Activated CD4-positive, alpha-beta memory T cell treated with anti-CD3 and anti-CD28 coated beads, Interleukin-2, amount 10 ng/mL, durations not matched to agents 7 days and 5 days (primary cell): ENCODE data around the gene EFNA3. TPM values are rescaled to one million over a fixed set of nuclear protein-coding genes. Genes with fewer than 3 reads are reported as not detected.

Experiments used
- CTCF ChIA-PET: fragments of 350-600 bp; sonication (Branson Sonifier 250); formaldehyde crosslinking; loops from one replicate; lab custom pipeline; 2021; ENCODE audit warnings: antibody characterized with exemption, inconsistent platforms; lab: Charles Lee
- POLR2A ChIA-PET: fragments of 350-600 bp; sonication (Branson Sonifier 250); formaldehyde crosslinking; loops from one replicate; lab custom pipeline; 2021; ENCODE audit warnings: antibody characterized with exemption; lab: Charles Lee
- DNase-seq: peaks from one replicate; pipeline ENCODE4 v3.0.0-alpha.2; 2020
- H3K27ac Mint-ChIP-seq: one replicate; pipeline ENCODE4 v1.8.0; 2021; ENCODE audit warnings: mild to moderate bottlenecking, mixed read lengths
- H3K27me3 Mint-ChIP-seq: one replicate; pipeline ENCODE4 v1.8.0; 2021; ENCODE audit warnings: mixed read lengths
- H3K36me3 Mint-ChIP-seq: one replicate; pipeline ENCODE4 v1.8.0; 2021; ENCODE audit warnings: low read depth, mixed read lengths
- H3K4me1 Mint-ChIP-seq: one replicate; pipeline ENCODE4 v1.8.0; 2021; ENCODE audit warnings: mixed read lengths
- H3K4me3 Mint-ChIP-seq: one replicate; pipeline ENCODE4 v1.8.0; 2021; ENCODE audit warnings: mild to moderate bottlenecking, mixed read lengths
- H3K9me3 Mint-ChIP-seq: one replicate; pipeline ENCODE4 v1.8.0; 2021; ENCODE audit warnings: mixed read lengths
- total RNA-seq, 2 experiments: library from RNA; stranded (reverse); gene quantifications; one replicate each; pipeline ENCODE4 v1.2.3, GENCODE V29; 2021

EFNA3 gene
- total RNA-seq, 2 experiments from 2014 or later = 3.9 to 4.9 TPM

DNA sequence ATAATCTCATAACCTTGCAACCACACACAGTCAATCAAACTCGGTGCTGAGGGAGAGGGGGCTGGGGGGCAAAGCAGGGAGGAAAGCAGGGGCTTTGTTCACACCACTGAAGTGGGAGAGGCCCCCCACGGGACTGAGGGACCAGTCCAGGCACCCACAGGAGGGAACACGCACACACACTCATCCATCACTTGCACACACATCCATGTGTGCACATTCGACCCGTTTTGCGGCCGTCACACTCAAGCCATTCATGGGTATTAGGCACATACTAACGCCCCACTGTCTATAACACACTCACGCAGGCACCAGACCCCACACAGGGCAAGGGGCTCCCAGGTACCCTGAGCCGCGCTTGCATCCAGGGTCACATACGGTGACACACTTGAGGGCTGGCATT lies 14.0 kb downstream of the EFNA3 start:
- Mint-ChIP-seq H3K4me3 (no peak overlapping the region), H3K9me3 (no peaks in the 10 kb centered on the region), H3K27ac (no peak overlapping the region), H3K36me3 (no peaks in the 10 kb centered on the region), H3K27me3 (peaks cover 26% of the 10 kb centered on the region), H3K4me1 (peaks cover 5% of the 10 kb centered on the region)
- ChIA-PET CTCF (interaction anchor here (0.7 to 6.7 kb wide), 4 partner anchors 8 to 148 kb away, joined by 3 to 209 read pairs (median 4); partner anchors contain the start of gene KRTCAP2), POLR2A (interaction anchor here (1.4 kb wide), 1 partner anchor 75 kb away, joined by 9 read pairs; no protein-coding TSS in a partner anchor)
- no peak for DNase-seq

DNA sequence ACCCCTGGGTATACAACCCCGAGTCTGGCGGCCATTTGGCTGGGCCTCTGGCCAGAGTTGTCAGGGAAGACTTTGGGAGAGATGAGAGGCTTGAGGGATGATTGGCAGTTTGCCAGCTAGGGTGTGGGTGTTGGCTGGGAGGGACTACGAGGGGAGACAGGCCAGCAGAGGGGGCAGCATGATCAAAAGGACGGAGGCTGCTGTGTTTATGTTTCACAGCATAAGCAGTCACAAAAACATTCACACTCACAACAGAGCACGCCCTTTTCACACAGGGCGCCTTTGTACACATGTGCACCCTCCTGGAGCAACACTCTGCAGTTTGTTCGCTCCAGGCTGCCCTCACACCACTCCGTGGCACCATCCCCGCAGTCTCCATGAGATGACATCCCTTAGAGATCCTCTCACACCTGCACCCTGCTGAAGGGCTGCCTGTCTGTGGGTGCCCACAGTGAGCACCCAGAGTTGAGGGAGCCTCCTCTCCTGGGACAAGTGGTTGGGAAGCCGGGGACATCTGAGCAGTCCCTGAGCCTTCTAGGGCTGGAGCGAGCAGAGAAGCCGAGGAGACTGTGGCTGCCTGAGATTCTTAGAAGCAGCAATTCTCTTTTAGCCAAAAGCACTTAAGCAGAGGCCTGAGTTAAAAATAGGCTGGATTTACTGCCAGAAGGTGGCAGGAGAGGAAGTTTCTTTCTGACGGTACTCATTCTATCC lies 15.4 kb downstream of the EFNA3 start:
- Mint-ChIP-seq H3K4me3 (no peak overlapping the region), H3K9me3 (no peaks in the 10 kb centered on the region), H3K27me3 (peaks cover 30% of the 10 kb centered on the region), H3K27ac (no peak overlapping the region), H3K36me3 (no peaks in the 10 kb centered on the region), H3K4me1 (peaks cover 5% of the 10 kb centered on the region)
- POLR2A ChIA-PET = interaction anchor here (1.0 kb wide), 1 partner anchor 79 kb away, joined by 3 read pairs; the partner anchor contains the start of gene KRTCAP2
- CTCF ChIA-PET = interaction anchor here (0.9 to 6.7 kb wide), 5 partner anchors 9 to 79 kb away, joined by 3 to 209 read pairs (median 8); partner anchors contain the start of gene KRTCAP2
- no peak for DNase-seq

DNA sequence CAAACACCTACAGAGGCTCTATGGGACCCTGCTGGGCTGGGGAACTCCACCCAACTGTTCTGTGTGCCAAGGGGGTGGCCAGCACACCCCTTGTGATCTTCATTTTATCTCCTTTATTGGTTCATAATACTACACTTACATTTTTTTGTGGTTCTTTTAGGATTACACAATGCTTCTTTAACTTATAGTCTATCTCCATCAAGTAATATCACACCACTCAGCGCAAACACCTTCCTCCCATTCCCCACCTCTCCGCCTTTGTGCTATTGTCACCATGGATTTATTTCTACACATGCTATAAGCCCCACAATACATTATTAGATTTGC lies 15.9 kb downstream of the EFNA3 start:
- Mint-ChIP-seq H3K4me3 (no peak overlapping the region), H3K27me3 (peaks cover 30% of the 10 kb centered on the region), H3K9me3 (no peaks in the 10 kb centered on the region), H3K36me3 (no peaks in the 10 kb centered on the region), H3K4me1 (peaks cover 5% of the 10 kb centered on the region), H3K27ac (no peak overlapping the region)
- no peak for DNase-seq
- POLR2A ChIA-PET = interaction anchor here (1.0 kb wide), 1 partner anchor 78 kb away, joined by 3 read pairs; the partner anchor contains the start of gene KRTCAP2
- CTCF ChIA-PET = interaction anchor here (0.9 to 5.1 kb wide), 4 partner anchors 10 to 78 kb away, joined by 3 to 25 read pairs (median 8); partner anchors contain the start of gene KRTCAP2

DNA sequence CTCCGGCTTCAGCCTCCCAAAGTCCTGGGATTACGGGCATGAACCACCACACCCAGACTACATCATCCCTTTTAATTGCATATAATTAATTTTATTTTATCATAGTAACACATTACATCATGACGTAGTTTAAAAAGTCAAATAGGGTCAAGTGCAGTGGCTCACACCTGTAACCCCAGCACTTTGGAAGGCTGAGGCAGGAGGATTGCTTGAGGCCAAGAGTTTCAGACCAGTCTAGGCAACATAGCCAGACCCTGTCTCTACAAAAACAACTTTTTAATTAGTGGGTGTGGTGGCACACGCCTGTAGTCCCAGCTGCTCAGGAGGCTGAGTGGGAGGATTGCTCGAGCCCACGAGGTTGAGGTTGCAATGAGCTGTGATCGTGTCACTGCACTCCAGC lies 20.7 kb downstream of the EFNA3 start:
- H3K27me3 Mint-ChIP-seq = peaks cover 27% of the 10 kb centered on the region
- POLR2A ChIA-PET = no interaction called here
- H3K4me1 Mint-ChIP-seq = no peaks in the 10 kb centered on the region
- H3K27ac Mint-ChIP-seq = no peak overlapping the region
- DNase-seq = no peak
- CTCF ChIA-PET = interaction anchor here (2.9 to 5.1 kb wide), 3 partner anchors 9 to 73 kb away, joined by 12 to 25 read pairs (median 17); partner anchors contain the start of gene KRTCAP2
- H3K36me3 Mint-ChIP-seq = no peaks in the 10 kb centered on the region
- H3K4me3 Mint-ChIP-seq = no peak overlapping the region
- no peaks in the 10 kb centered on the region for H3K9me3 Mint-ChIP-seq

DNA sequence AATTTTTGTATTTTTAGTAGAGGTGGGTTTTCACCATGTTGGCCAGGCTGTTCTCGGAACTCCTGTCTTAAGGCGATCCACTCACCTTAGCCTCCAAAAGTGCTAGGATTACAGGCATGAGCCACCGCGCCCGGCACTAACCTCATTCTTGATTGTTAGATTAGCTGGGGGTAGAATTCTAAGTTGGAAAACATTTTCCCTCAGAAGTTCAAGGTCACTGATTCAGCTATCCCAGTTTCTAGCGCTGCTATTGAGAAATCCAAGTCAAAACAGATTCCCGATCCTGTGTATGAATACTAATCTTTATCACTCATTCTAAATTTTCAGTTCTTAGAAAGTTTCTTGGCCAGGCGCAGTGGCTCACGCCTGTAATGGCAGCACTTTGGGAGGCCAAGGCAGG lies 24.7 kb downstream of the EFNA3 start:
- no peaks in the 10 kb centered on the region for H3K4me1 Mint-ChIP-seq
- ChIA-PET POLR2A (no interaction called here), CTCF (no interaction called here)
- DNase-seq = no peak
- H3K4me3 Mint-ChIP-seq = no peak overlapping the region
- H3K36me3 Mint-ChIP-seq = no peaks in the 10 kb centered on the region
- no peak overlapping the region for H3K27ac Mint-ChIP-seq
- H3K27me3 Mint-ChIP-seq = peaks cover 19% of the 10 kb centered on the region
- no peaks in the 10 kb centered on the region for H3K9me3 Mint-ChIP-seq

DNA sequence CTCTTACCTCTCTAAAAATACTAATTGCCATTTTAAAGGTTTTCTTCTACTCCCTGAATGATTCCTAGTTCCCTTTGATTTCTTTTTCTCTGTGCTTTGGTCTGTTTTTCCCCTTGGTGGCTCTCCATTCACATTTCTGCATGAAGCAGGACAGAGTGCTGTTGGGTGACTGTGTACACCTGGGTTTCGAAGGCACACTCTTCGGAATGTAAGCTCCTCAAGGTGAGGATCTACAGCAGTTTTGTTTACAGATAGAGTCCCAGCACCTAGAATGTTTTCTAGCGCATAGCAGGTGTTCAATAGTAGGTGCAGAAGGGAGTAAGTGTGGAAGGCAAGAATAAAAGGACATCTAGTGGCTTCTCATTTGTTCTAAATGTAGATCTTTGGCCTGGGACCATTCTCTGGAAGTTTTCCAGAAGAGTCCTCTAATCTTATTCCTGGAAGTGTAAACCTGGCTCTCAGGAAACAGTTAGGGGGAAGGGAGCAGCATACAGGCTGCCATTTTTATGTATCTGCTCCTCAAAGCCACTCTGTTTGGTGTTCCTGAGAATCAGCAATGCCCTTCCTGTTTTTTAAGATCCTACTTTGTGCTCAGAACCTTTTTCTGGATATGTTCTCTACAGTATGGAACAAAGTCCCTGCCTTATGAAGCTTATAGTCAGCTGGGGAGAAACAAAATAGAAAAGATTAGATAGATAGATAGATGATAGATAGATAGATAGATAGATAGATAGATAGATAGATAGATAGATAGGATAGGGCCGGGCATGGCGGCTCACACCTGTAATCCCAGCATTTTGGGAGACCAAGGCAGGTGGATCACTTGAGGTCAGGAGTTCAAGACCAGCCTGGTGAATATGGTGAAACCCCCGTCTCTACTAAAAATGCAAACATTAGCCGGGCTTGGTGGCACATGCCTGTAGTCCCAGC lies 26.2 kb downstream of the EFNA3 start:
- Mint-ChIP-seq H3K27ac (no peak overlapping the region), H3K4me3 (no peak overlapping the region), H3K4me1 (no peaks in the 10 kb centered on the region), H3K36me3 (no peaks in the 10 kb centered on the region), H3K27me3 (peaks cover 20% of the 10 kb centered on the region), H3K9me3 (no peaks in the 10 kb centered on the region)
- no peak for DNase-seq
- POLR2A ChIA-PET = interaction anchor here (0.6 kb wide), 1 partner anchor 606 kb away, joined by 3 read pairs; no protein-coding TSS in a partner anchor
- CTCF ChIA-PET = interaction anchor here (2.9 kb wide), 1 partner anchor 13 kb away, joined by 9 read pairs; no protein-coding TSS in a partner anchor

DNA sequence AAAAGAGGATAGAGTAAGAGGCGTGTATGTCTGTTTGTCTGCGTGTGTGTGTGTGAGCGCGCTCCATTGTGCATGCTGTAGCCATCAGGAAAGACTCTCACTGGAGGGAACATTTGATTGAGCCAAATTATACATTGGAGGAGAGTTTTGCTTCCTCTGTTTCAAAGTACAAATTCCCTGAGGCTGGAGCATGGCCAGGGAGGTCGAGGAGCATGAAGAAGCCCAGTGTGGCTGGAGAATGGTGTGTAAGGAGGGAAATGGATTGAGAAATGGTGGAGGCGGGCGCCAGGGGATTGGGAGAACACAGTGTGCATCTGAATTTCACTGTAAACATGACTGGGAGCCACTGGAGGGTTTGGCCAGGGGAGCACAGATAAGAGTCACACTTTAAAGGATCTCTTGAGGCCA lies 27.0 kb downstream of the EFNA3 start:
- POLR2A ChIA-PET = no interaction called here
- CTCF ChIA-PET = interaction anchor here (2.9 kb wide), 1 partner anchor 14 kb away, joined by 9 read pairs; no protein-coding TSS in a partner anchor
- no peaks in the 10 kb centered on the region for H3K9me3 Mint-ChIP-seq

DNA sequence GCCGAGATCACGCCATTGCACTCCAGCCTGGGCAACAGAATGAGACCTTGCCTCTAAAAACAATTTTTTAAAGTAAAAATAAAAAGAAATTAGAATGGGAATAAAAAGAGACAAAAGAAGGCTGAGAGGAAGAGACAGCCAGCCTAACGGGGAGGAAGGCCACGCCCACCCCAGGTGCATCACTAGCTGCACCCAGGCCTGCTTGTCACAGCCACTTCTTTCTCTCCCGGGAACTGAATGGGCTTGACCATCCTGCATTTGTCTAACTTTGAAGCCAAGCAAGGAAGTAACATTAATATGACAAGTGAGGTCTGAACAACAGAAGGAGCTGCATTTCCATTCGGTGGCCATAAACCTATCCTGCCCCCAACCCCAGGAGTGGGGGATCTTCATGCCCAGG lies 28.2 kb downstream of the EFNA3 start:
- POLR2A ChIA-PET = no interaction called here

More for the DNA sequence above, 27.0 kb downstream of the EFNA3 start:
- H3K4me3 Mint-ChIP-seq = no peak overlapping the region
- peaks cover 22% of the 10 kb centered on the region for H3K27me3 Mint-ChIP-seq
- H3K27ac Mint-ChIP-seq = no peak overlapping the region
- no peaks in the 10 kb centered on the region for H3K4me1 Mint-ChIP-seq
- H3K36me3 Mint-ChIP-seq = no peaks in the 10 kb centered on the region
- DNase-seq = no peak

DNA sequence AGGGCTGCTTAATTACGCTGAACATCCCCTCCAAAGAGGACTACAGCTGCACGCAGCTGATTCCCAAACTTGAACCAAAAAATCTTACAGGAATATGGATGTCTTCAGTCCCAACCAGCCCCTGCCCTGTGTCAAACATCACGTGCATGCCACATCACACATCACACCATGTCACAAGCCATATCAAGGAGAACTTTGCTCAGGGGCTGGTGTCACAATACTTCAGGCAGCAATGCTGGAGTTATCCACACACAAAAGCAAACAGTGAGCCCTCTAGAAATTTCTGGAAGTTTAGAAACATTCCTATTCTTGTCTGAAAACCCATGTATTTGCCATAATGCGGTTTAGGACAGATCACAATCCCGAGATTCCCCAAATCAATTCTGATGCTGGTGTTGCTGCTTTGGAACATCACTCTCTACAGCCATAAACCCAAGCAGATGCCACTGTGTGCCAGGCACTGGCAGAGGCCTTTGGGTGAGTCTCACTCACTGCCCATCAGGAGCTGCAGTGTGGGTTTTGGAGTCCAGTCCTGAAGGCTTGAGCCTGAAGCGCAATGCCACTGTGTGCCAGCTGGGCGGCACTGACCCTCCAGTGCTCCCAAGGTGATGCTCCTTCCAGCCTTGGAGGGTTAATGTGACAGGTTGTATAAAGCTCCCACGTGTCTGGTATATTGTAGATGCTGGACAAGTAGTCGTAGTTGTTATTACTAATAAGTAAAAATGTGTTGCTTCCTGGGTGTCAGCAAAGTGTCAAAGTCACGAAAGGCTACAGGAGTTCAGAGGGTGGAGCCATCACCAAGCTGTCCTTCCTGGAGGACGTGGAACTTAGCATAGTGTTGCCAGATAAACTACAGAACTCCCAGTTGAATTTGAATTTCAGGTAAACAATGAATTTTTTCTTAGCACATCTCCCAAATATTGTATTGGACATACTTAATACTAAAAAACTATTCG lies 28.9 kb downstream of the EFNA3 start:
- CTCF ChIA-PET = interaction anchor here (0.8 to 2.9 kb wide), 4 partner anchors 16 to 65 kb away, joined by 3 to 9 read pairs (median 3); partner anchors contain the start of gene KRTCAP2
- POLR2A ChIA-PET = no interaction called here
- H3K36me3 Mint-ChIP-seq = no peaks in the 10 kb centered on the region
- H3K27ac Mint-ChIP-seq = no peak overlapping the region
- no peak overlapping the region for H3K4me3 Mint-ChIP-seq
- no peaks in the 10 kb centered on the region for H3K4me1 Mint-ChIP-seq
- no peaks in the 10 kb centered on the region for H3K9me3 Mint-ChIP-seq
- no peak for DNase-seq
- peaks cover 22% of the 10 kb centered on the region for H3K27me3 Mint-ChIP-seq

More for the DNA sequence above, 28.2 kb downstream of the EFNA3 start:
- no peaks in the 10 kb centered on the region for H3K36me3 Mint-ChIP-seq
- H3K27ac Mint-ChIP-seq = no peak overlapping the region
- no peak for DNase-seq
- no peak overlapping the region for H3K4me3 Mint-ChIP-seq
- CTCF ChIA-PET = interaction anchor here (0.8 to 2.9 kb wide), 3 partner anchors 15 to 66 kb away, joined by 3 to 9 read pairs (median 3); partner anchors contain the start of gene KRTCAP2
- no peaks in the 10 kb centered on the region for H3K4me1 Mint-ChIP-seq
- peaks cover 22% of the 10 kb centered on the region for H3K27me3 Mint-ChIP-seq
- no peaks in the 10 kb centered on the region for H3K9me3 Mint-ChIP-seq

DNA sequence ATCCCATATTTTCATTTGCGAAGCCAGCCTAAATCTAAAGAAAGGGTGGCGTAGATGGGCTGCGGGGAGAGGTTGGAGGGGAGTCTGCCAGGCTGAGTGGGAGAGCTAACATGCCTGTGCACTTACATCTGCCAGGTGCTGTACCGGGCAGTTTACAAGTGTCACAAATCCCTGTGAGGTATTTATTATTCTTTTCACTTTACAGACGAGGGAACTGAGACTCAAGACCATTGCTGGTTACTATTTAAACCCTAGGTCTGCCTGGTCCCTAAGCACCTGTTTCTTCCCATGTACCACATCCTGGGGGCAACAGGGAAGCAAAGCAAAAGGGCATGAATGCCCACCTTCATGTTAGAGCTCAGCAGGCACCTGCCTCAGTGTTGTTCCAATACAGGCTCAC lies 29.7 kb downstream of the EFNA3 start:
- Mint-ChIP-seq H3K4me3 (no peak overlapping the region), H3K9me3 (no peaks in the 10 kb centered on the region), H3K27ac (no peak overlapping the region), H3K4me1 (no peaks in the 10 kb centered on the region), H3K27me3 (peaks cover 22% of the 10 kb centered on the region), H3K36me3 (no peaks in the 10 kb centered on the region)
- no peak for DNase-seq
- ChIA-PET CTCF (interaction anchor here (1.1 kb wide), 1 partner anchor 16 kb away, joined by 3 read pairs; no protein-coding TSS in a partner anchor), POLR2A (no interaction called here)

DNA sequence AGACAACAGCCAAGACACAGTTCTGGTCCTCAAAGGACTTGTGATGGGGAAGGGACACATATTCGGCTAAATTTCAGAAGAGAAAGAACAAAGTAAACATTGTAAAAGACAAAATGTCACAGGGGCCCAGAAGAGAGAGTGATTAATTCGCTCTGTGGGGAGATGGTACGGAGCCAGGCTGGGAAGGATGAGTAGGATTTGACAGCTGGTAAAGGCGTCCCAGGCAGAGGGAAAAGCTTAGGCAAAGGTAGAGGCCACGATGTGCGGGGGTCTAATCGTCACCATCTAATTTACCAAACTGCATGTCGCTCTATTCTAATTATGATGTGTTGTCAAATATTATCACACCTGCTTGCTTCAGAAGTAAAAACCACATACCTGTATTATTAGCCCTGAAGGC lies 31.7 kb downstream of the EFNA3 start:
- Mint-ChIP-seq H3K4me3 (no peak overlapping the region), H3K9me3 (no peaks in the 10 kb centered on the region), H3K36me3 (no peaks in the 10 kb centered on the region), H3K27ac (no peak overlapping the region), H3K27me3 (peaks cover 19% of the 10 kb centered on the region), H3K4me1 (no peaks in the 10 kb centered on the region)
- ChIA-PET POLR2A (no interaction called here), CTCF (no interaction called here)
- no peak for DNase-seq

DNA sequence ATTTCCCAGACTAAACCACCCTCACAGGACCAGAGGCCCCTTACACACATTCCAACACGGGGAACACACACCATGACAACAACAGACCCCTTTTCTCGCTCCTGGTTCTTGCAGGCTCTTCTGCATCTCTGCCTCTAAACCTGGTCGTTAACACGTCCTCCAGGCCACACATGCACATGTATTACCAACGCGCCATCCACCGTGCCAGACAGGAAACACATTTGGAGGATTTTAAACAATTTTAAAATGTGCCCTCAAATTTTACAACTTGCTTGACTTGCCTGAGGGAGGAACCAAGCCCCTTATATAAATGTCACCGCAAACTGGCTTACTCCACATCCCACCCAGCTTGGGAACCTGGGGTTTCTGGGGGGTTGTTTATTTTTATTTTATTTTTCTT lies 32.2 kb downstream of the EFNA3 start:
- H3K27me3 Mint-ChIP-seq = peaks cover 18% of the 10 kb centered on the region
- H3K4me3 Mint-ChIP-seq = no peak overlapping the region
- no peaks in the 10 kb centered on the region for H3K36me3 Mint-ChIP-seq
- H3K4me1 Mint-ChIP-seq = no peaks in the 10 kb centered on the region
- no peaks in the 10 kb centered on the region for H3K9me3 Mint-ChIP-seq
- ChIA-PET CTCF (no interaction called here), POLR2A (no interaction called here)
- no peak for DNase-seq
- no peak overlapping the region for H3K27ac Mint-ChIP-seq
